Measurements from ENCODE around the gene MGAT2.
A peak's percentile ranks its signal among the peaks of the same experiment; 100 is the strongest.
"Not testable (repeated sequence)": the region's sequence is repeated elsewhere in the genome, so short reads cannot be mapped to it uniquely, and the experiment has no call there.

MGAT2 gene

GRCh38 chr14:49623387-49623786 is 2.8 kb downstream of the MGAT2 start:
- Mint-ChIP-seq H3K4me3 (peak overlapping the region; percentile 99), H3K36me3 (ENCODE audit: low read depth) (peaks cover 90% of the 10 kb centered on the region), H3K27ac (peak overlapping the region; percentile 99), H3K9me3 (no peaks in the 10 kb centered on the region), H3K4me1 (ENCODE audit: low read depth) (peaks cover 63% of the 10 kb centered on the region), H3K27me3 (no peaks in the 10 kb centered on the region)
- DNase-seq, result no peak

DNA sequence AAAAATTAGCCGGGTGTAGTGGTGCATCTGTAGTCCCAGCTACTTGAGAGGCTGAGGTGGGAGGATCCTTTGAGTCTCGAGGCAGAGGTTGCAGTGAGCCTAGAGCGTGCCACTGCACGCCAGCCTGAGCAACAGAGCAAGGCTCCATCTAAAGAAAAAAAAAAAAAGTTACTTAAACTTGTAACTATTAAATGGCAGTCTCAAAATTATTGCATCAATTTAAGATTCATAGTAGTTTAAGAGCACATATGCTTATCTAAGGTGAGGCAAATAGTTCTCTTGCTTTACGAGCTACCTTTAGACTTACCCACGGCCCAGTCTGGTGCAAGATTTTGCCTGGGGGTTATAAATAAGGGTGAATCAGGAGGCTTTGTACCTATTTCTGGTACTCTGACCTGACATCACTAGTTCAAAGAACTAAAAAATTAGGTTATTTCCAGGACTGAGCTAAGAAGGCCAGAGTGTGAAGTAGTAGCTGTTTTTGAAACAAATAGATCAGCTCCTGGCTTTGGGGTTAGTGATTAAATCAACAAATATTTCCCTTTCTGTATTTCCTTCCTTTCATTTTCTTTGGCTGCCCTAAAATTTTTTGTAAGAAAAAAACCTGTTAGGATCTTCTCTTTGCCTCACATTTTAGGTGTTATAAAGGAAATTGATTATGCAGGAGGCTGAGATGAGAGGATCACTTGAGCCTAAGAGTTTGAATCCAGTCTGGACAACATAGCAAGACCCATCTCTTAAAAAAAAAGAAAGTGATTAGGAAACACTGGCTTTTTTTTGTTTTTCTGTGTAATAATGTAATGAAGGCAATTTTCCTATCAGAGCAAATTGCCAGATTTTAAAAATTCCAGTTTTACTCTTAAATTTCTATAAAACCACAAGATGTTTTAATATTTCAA is 3.6 kb downstream of the MGAT2 start:
- no peaks in the 10 kb centered on the region for H3K27me3 Mint-ChIP-seq
- no peak for DNase-seq
- peaks cover 86% of the 10 kb centered on the region for H3K36me3 Mint-ChIP-seq (ENCODE audit: low read depth)
- H3K27ac Mint-ChIP-seq, result peak overlapping the region; percentile 99
- peak overlapping the region; percentile 99 for H3K4me3 Mint-ChIP-seq
- no peaks in the 10 kb centered on the region for H3K9me3 Mint-ChIP-seq
- peaks cover 63% of the 10 kb centered on the region for H3K4me1 Mint-ChIP-seq (ENCODE audit: low read depth)

DNA sequence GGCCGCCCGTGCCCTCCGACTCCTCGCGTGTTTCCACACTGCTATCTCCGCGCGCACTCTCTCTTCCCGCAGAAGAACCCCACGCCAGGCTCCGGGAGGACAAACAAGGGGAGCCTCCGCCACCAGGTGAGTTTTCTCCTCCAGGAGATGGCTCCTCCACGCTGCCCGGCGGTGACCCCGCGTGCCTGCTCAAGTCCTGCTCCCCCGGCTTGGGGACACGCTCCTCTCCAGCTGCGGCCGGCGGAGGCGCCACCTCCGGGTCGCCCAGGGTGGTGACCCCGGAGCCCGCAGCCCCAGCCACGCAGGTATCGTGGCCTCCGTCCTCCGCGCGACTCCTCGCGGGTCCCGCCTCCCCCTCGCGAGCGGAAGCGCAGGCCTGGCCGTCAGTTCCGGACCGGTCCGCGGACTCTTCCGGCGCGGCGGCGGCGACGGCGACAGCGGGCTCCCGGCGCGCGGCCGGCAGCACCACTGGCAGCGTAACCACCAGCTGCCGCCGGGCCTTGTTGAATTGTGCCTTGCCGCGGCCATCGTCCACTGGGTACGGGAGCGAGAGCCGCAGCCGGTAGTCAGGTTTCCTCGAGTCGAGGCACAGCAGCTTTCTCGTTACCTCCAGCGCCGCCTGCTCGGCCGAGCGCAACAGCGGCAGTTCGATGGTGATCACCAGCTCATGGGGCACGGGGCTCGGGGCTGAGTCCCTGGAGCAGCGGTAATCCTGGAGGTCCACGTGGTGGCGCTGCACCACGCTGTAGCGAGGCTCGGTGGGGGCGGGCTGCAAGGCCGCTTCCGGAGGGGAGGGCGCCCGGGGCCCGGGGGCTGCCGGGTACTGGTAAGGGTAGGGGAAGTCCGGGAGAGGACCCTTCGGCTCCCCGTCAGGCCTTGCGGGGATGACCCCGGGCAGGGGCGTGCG is 13.3 kb downstream of the MGAT2 start:
- peaks cover 78% of the 10 kb centered on the region for H3K36me3 Mint-ChIP-seq (ENCODE audit: low read depth)

DNA sequence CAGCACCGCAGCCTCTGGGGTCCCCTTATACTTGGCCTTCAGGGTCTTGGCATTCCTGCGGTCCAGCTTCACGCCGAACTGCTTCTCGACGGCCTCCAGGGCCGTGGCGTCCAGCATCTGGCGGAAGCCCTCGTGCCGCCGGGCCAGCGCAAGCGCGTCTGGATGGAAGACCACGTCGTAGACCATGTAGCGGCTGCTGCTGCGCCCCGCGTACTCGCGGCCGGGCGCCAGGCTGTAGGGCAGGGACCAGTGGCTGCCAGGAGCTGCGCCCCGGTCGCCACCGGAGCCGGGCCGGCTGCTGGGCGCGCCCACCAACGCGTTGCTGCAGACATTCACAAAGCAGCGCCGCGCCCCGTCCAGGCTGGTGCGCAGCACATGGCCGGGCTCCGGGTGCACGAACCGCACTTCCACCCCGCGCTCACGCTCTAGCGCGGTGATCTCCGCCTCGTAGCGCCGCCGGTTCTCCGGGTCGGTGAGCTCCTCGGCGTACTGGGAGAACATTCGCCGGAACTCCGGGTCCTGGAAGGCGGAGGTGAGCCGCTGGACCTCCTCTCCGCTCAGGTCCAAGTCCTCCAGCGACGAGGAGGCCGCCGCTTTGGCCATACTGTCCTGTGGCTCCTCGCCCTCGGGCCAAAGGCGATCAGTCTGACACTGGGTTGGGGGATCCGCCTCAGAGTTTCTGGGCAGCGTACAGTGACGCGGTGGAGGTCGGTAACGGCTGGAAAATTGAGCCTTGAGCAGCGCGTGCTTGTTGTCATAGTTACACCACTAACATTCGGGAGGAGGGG is 14.1 kb downstream of the MGAT2 start, which contains the start of gene DNAAF2:
DNAAF2 (minus strand) TSS at position 698 of the 788 bp plus-strand sequence; CDS start at position 603, 95 bp downstream.
- H3K27me3 Mint-ChIP-seq, result no peaks in the 10 kb centered on the region
- peak within 1 kb of the TSS; percentile 92 for H3K4me3 Mint-ChIP-seq
- H3K36me3 Mint-ChIP-seq (ENCODE audit: low read depth), result peaks cover 84% of the 10 kb centered on the region
- peaks cover 52% of the 10 kb centered on the region for H3K4me1 Mint-ChIP-seq (ENCODE audit: low read depth)
- DNase-seq, result no peak
- H3K27ac Mint-ChIP-seq, result peak within 1 kb of the TSS; percentile 97
- no peaks in the 10 kb centered on the region for H3K9me3 Mint-ChIP-seq

More for the DNA sequence above, 13.3 kb downstream of the MGAT2 start:
- peaks cover 53% of the 10 kb centered on the region for H3K4me1 Mint-ChIP-seq (ENCODE audit: low read depth)
- no peaks in the 10 kb centered on the region for H3K27me3 Mint-ChIP-seq
- peak; percentile 95 for DNase-seq
- H3K9me3 Mint-ChIP-seq, result no peaks in the 10 kb centered on the region
- H3K4me3 Mint-ChIP-seq, result peak overlapping the region; percentile 92
- H3K27ac Mint-ChIP-seq, result peak overlapping the region; percentile 97

DNA sequence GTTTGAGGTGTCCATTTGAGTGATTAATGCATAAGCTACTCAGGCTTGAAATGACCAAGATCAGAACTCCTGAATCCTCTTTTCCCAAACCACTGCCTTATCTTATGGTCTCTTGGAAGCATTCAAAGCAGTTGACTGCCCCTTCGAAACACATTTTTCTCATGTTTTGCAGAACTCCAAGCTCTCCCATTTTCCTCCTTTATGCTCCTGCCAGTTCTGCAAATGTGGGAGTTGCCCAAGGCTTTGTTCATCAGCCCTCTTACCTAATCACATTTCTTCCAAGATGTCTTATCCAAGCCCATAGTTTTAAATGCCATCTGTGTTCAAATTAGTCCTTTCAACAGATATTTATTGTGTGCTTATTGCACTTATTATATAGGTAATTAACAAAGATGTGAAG is 16.3 kb downstream of the MGAT2 start:
- Mint-ChIP-seq H3K4me1 (ENCODE audit: low read depth) (peaks cover 54% of the 10 kb centered on the region), H3K36me3 (ENCODE audit: low read depth) (peaks cover 87% of the 10 kb centered on the region), H3K27me3 (no peaks in the 10 kb centered on the region), H3K4me3 (peak overlapping the region; percentile 92), H3K9me3 (no peaks in the 10 kb centered on the region), H3K27ac (peak overlapping the region; percentile 75)
- DNase-seq, result no peak

GRCh38 chr14:49637534-49638078 is 17.0 kb downstream of the MGAT2 start:
- DNase-seq, result no peak
- Mint-ChIP-seq H3K27ac (peak overlapping the region; percentile 75), H3K4me1 (ENCODE audit: low read depth) (peaks cover 58% of the 10 kb centered on the region)

GRCh38 chr14:49640540-49641417 is 20.2 kb downstream of the MGAT2 start:
- peaks cover 57% of the 10 kb centered on the region for H3K4me1 Mint-ChIP-seq (ENCODE audit: low read depth)
- no peak overlapping the region for H3K4me3 Mint-ChIP-seq
- no peak for DNase-seq
- peaks cover 76% of the 10 kb centered on the region for H3K36me3 Mint-ChIP-seq (ENCODE audit: low read depth)
- H3K27ac Mint-ChIP-seq, result peak overlapping the region; percentile 24
- no peaks in the 10 kb centered on the region for H3K9me3 Mint-ChIP-seq
- no peaks in the 10 kb centered on the region for H3K27me3 Mint-ChIP-seq

More at GRCh38 chr14:49637534-49638078, 17.0 kb downstream of the MGAT2 start:
- Mint-ChIP-seq H3K4me3 (peak overlapping the region; percentile 9), H3K36me3 (ENCODE audit: low read depth) (peaks cover 86% of the 10 kb centered on the region), H3K27me3 (no peaks in the 10 kb centered on the region), H3K9me3 (no peaks in the 10 kb centered on the region)

GRCh38 chr14:49641697-49642129 is 21.1 kb downstream of the MGAT2 start:
- peaks cover 49% of the 10 kb centered on the region for H3K4me1 Mint-ChIP-seq (ENCODE audit: low read depth)
- no peaks in the 10 kb centered on the region for H3K9me3 Mint-ChIP-seq
- no peak for DNase-seq
- no peak overlapping the region for H3K4me3 Mint-ChIP-seq
- peaks cover 73% of the 10 kb centered on the region for H3K36me3 Mint-ChIP-seq (ENCODE audit: low read depth)
- H3K27me3 Mint-ChIP-seq, result no peaks in the 10 kb centered on the region
- H3K27ac Mint-ChIP-seq, result peak overlapping the region; percentile 24

DNA sequence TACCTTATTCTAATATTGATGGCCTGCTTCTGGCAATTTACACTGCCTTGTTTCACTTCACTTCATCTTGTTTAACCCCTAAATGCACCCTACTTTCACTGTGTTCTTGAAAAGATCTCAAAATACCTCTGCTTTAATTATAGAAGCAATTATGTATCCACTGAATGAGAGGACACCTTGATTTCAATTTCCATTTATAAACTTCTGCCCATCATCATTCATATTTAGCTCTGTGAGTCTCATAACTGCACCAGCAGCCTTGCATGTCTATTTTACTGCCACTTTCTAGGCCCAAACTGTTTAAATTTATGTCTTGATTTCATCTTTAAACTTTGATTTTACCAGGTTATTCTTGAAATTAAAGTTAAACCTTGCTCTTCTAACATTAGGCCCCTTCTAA is 21.6 kb downstream of the MGAT2 start:
- peak overlapping the region; percentile 6 for H3K27ac Mint-ChIP-seq
- no peak for DNase-seq
- no peaks in the 10 kb centered on the region for H3K9me3 Mint-ChIP-seq
- H3K27me3 Mint-ChIP-seq, result no peaks in the 10 kb centered on the region
- H3K36me3 Mint-ChIP-seq (ENCODE audit: low read depth), result peaks cover 73% of the 10 kb centered on the region
- peaks cover 48% of the 10 kb centered on the region for H3K4me1 Mint-ChIP-seq (ENCODE audit: low read depth)
- no peak overlapping the region for H3K4me3 Mint-ChIP-seq

GRCh38 chr14:49653508-49653907 is 32.9 kb downstream of the MGAT2 start:
- Mint-ChIP-seq H3K27me3 (no peaks in the 10 kb centered on the region), H3K4me3 (no peak overlapping the region), H3K4me1 (ENCODE audit: low read depth) (no peaks in the 10 kb centered on the region), H3K27ac (no peak overlapping the region), H3K36me3 (ENCODE audit: low read depth) (peaks cover 51% of the 10 kb centered on the region), H3K9me3 (no peaks in the 10 kb centered on the region)
- no peak for DNase-seq

GRCh38 chr14:49654511-49654910 is 33.9 kb downstream of the MGAT2 start:
- Mint-ChIP-seq H3K27me3 (no peaks in the 10 kb centered on the region), H3K27ac (no peak overlapping the region), H3K4me3 (no peak overlapping the region), H3K4me1 (ENCODE audit: low read depth) (no peaks in the 10 kb centered on the region), H3K36me3 (ENCODE audit: low read depth) (peaks cover 52% of the 10 kb centered on the region), H3K9me3 (no peaks in the 10 kb centered on the region)
- DNase-seq, result no peak

- not testable (repeated sequence) for H3K4me3 Mint-ChIP-seq; H3K9me3 Mint-ChIP-seq; DNase-seq; H3K27me3 Mint-ChIP-seq; H3K27ac Mint-ChIP-seq; H3K4me1 Mint-ChIP-seq (ENCODE audit: low read depth)
- H3K36me3 Mint-ChIP-seq (ENCODE audit: low read depth), result peaks cover 55% of the 10 kb centered on the region
Observed at GRCh38 chr14:49657500-49657899, 36.9 kb downstream of the MGAT2 start.
